Epithelial cell of esophagus (primary cell): ENCODE data around the gene IL1R2.

Source experiments
- DNase-seq: peaks from one replicate; pipeline ENCODE4 v3.0.0; 2010; ENCODE audit warnings: low read depth
- H3K4me3 ChIP-seq: 2 replicates; pipeline ENCODE4 v1.5.1; 2011; ENCODE audit warnings: mild to moderate bottlenecking, low read length, control low read depth
- TF ChIP-seq, protein P1 (sequence below): IDR thresholded peaks from 2 replicates; pipeline ENCODE4 v1.5.1; 2011; ENCODE audit warnings: low read depth, mild to moderate bottlenecking, low read length, control low read depth, inconsistent platforms; ENCODE audit not compliant: insufficient read depth; ENCODE audit errors: missing control alignments

Gene IL1R2

DNA sequence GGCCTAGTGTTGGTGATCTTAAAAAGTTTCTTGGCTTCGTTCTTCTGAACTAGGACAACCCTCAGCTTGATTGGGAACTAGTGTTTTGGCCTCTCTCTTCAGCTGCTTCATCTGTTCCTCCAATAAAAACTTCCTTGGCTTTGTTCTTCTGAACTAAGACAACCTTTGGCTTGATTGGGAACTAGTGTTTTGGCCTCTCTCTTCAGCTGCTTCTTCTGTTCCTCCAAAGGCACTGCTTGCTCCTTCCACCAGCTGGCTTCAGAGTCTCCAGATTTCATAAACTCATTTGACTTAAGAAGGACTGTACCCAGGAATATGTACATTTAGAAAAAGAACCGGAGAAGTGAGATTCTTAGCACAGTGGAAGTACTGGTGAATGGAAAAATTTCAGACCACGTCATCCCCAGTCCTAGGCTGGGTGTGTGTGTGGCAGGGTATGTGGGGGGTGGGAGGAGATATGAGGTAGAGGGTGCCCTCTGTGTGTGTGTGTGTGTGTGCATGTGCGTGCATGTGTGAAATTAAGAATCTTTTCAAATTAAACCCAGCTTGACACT lies 20.4 kb downstream of the IL1R2 start:
- TF ChIP-seq, protein P1, sequence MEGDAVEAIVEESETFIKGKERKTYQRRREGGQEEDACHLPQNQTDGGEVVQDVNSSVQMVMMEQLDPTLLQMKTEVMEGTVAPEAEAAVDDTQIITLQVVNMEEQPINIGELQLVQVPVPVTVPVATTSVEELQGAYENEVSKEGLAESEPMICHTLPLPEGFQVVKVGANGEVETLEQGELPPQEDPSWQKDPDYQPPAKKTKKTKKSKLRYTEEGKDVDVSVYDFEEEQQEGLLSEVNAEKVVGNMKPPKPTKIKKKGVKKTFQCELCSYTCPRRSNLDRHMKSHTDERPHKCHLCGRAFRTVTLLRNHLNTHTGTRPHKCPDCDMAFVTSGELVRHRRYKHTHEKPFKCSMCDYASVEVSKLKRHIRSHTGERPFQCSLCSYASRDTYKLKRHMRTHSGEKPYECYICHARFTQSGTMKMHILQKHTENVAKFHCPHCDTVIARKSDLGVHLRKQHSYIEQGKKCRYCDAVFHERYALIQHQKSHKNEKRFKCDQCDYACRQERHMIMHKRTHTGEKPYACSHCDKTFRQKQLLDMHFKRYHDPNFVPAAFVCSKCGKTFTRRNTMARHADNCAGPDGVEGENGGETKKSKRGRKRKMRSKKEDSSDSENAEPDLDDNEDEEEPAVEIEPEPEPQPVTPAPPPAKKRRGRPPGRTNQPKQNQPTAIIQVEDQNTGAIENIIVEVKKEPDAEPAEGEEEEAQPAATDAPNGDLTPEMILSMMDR: no peak
- no peak overlapping the region for H3K4me3 ChIP-seq
- no peak for DNase-seq

DNA sequence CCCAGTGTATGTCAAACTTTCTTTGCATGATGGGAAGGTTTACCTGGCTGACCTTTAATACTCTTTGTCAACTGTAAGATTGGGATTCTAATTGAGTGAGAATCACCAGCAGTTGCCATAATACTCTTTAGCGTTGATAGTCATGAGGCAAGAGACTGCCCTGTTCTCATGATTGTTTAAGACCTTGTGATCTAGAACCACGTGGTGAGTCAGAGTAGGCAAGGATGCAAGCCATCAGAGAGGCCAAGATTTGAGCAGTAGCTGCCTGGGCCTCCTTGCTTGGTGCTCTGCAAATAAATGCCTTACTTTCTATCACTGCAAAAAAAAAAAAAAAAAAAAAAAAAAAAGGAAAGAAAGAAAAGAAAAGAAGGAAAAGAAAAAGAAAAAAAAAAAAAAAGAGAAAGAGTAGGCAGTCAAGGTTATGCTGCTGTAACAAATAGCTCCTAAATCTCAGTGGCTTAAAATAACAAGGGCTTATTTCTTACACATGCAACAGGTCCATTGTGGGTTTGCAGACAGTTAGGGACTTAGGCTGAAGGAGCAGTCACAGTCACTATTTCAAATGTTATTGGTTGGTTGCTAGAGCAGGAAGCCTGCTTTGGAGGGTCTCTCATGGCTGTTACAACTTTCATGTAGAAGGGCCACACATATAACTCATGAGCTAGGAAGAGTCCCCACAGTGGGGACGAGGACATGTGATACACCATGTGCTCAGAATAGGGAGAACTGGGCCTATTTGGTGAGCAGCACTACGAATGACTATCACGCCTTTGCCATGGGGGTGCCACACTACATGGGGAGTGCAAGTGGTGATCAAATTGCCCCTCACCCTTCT lies 21.7 kb downstream of the IL1R2 start:
- no peak for DNase-seq
- TF ChIP-seq, protein P1: no peak
- no peak overlapping the region for H3K4me3 ChIP-seq

DNA sequence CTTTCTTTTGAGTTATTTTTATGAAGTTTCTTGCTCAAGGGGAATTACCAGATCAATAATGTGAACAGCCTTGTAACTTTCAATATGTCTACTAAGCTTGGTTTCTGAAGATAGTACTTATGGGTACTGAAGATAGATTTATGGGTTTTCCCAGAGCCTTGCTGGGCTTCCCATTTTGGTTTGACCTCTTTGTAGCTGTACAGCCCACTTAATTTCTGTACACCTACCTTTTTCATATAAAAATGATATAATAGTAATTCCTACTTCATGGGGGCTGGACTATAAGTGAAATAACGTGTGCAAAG lies 22.2 kb downstream of the IL1R2 start:
- H3K4me3 ChIP-seq: no peak overlapping the region
- no peak for DNase-seq
- TF ChIP-seq, protein P1: no peak

DNA sequence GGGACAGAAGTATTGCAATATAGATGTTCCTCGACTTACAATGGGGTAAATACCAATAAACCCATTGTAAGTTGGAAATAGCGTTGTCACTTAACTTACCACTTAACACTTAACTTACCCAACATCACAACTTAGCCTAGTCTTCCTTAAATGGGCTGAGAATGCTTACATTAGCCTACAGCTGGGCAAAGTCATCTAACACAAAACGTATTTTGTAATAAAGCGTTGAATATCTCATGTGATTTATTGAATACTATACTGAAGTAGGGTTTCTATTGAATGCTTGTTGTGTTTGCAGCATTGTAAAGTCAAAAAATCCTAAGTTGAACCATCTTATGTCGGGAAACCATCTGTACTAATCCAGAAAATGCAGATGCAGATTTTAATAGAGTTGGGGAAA lies 23.6 kb downstream of the IL1R2 start:
- TF ChIP-seq, protein P1: no peak
- H3K4me3 ChIP-seq: no peak overlapping the region
- DNase-seq: no peak

DNA sequence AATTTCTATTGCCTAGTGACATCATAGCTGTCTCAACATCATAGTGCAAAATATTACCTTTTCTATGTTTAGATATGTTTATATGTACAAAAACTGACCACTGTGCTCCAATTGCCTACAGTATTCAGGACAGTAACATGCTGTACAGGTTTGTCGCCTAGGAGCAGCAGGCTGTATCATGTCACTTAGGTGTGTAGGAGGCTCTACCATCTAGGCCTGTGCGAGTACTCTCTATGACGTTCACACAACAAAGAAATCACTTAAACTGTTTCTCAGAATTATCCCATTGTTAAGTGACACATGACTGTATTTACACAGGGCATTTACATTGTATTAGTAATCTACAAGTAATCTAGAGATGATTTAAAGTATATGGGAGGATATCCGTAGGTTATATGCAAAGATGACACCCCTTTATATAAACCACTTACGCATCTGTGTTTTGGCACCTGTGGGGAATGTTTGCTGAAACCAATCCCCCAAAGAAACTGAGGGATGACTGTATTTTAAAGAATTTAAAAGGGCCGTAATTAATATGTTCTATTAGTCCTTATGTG lies 24.7 kb downstream of the IL1R2 start:
- DNase-seq: peak; percentile 72
- TF ChIP-seq, protein P1: no peak

DNA sequence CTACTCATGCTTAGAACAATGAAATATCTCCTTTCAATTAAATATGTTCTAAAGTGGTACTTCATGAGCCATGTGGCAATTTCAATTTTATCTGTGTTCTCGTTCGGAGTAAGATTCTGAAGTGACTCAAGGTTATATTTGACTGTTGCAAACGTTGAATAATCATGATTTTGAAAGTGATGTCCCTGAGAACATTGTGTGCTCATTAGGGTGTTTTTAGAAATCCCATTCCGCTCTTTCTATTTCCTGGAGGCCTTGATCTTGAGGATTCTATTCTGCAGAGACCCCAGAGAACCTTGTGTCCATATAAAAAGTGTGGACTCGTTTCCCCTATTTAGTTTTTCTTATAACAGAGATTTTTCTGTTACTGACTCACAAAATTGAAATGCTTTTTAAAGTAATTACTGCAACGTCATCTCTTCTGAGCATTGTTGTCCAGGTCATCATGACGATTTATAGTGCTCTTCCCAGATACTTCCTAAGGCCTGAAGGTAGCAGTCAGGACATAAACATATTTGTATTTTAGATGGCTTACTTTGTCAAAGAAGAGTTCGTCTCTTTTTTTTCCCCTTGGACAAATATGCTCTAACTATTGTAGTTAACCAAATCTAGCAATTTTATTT lies 27.2 kb downstream of the IL1R2 start:
- H3K4me3 ChIP-seq: no peak overlapping the region
- DNase-seq: no peak
- TF ChIP-seq, protein P1: no peak

More for the DNA sequence above, 24.7 kb downstream of the IL1R2 start:
- no peak overlapping the region for H3K4me3 ChIP-seq
